ENCODE data around the gene FADS2.

FADS2 gene

DNA sequence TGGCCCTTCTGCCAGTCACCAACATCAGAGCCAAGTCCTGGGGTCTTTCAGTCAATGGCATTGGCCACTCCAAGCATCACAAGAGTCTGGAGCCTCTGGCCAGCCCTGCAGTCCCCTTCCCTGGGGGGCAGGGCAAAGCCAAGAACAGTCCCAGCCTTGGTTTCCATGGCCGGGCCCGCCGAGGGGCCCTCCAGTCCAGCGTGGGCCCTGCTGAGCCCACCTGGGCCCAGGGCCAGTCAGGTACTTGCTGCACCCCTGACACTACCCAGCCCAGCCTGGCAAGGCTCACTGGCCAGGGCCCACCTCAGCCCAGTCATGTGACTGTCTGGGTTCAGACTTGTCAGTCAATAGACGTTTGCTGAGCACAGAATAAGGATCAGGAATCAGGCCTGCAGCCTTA lies 46.5 kb upstream of the FADS2 start:
- TF ChIP-seq, protein P1, sequence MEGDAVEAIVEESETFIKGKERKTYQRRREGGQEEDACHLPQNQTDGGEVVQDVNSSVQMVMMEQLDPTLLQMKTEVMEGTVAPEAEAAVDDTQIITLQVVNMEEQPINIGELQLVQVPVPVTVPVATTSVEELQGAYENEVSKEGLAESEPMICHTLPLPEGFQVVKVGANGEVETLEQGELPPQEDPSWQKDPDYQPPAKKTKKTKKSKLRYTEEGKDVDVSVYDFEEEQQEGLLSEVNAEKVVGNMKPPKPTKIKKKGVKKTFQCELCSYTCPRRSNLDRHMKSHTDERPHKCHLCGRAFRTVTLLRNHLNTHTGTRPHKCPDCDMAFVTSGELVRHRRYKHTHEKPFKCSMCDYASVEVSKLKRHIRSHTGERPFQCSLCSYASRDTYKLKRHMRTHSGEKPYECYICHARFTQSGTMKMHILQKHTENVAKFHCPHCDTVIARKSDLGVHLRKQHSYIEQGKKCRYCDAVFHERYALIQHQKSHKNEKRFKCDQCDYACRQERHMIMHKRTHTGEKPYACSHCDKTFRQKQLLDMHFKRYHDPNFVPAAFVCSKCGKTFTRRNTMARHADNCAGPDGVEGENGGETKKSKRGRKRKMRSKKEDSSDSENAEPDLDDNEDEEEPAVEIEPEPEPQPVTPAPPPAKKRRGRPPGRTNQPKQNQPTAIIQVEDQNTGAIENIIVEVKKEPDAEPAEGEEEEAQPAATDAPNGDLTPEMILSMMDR (IDR thresholded peaks at IDR 0.05; ENCODE audit: low read depth, low read length, missing control alignments) = no peak
- DNase-seq (ENCODE audit: low read depth) = no peak
- in situ Hi-C loops (cut with HindIII; ENCODE audit: low sequenced_read_pairs) = no loop called here
- no peak overlapping the region for H3K4me3 ChIP-seq (ENCODE audit: low read depth, low read length)

DNA sequence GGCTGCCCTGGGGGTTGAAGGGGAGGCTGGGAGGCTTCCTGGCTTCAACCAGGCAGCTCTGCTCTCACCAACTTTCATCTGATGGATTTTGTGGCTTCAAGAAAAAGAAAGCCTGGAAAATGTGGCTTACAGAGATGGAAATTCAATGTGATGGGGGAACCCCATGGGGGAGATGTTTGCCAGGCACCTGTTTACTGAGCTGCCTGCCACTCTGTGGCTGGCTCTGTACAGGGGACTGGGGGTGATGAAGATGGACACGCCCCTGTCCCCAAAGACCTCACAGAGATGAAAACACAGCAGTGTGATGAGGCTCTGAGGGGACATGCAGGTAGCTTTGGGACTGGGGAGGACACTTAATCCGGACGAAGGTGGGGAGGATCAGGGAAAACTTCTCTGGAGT lies 45.8 kb upstream of the FADS2 start:
- H3K4me3 ChIP-seq (ENCODE audit: low read depth, low read length) = no peak overlapping the region
- DNase-seq (ENCODE audit: low read depth) = no peak
- TF ChIP-seq, protein P1 (IDR thresholded peaks at IDR 0.05; ENCODE audit: low read depth, low read length, missing control alignments) = no peak
- in situ Hi-C loops (cut with HindIII; ENCODE audit: low sequenced_read_pairs) = no loop called here

DNA sequence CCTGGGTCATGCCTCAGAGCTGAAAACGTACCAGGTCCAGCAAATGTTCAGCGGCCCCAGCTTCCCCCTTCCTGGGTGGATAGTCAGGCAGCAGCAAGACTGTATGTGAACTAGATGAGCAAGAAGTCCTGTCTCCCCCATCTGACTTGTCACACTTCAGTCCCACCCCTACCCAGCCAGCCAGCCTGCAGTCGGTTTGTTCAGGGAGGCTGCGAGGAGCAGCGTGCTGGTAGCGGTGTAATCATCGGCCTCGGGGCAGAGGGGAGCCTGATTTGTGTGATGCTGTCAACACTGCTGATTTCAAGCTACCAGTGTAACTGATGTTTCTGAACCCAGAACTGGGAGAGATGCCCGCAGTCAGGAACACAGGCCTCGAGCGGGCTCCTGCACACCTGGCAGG lies 45.3 kb upstream of the FADS2 start:
- TF ChIP-seq, protein P1 (IDR thresholded peaks at IDR 0.05; ENCODE audit: low read depth, low read length, missing control alignments) = no peak
- in situ Hi-C loops (cut with HindIII; ENCODE audit: low sequenced_read_pairs) = no loop called here
- DNase-seq (ENCODE audit: low read depth) = no peak
- no peak overlapping the region for H3K4me3 ChIP-seq (ENCODE audit: low read depth, low read length)

DNA sequence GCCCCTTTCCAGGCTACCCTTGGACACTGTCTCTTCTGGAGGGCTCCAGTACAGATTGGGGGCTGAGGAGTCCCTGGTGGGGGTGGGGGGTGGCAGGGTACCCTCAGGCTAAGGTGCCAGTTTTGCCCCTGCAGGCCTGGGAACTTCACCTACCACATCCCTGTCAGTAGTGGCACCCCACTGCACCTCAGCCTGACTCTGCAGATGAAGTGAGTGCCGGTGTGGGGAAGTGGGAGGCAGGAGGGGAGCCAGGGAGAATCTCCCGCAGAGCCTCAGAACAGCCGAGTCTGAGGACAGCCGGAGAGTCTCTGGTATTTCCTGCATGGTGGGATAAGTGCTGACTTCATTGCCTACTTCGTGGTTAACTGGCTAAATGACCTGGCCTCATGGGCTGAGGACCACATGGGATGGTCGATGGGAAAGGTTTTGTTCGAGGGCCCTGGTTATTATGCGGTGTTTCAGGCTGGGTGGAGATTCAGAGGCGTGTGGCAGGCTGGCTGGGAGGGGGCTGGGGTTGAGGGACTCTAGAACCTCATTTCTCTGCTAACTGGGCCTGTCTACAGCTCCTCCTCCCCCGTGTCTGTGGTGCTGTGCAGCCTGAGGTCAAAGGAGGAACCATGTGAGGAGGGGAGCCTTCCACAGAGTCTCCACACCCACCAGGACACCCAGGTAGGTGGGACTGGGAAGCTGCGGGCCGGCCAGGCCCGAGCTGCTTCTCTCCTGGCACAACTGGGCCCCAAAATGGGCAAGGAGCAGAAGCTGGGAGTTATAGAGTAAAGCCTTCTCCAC lies 44.2 kb upstream of the FADS2 start:
- TF ChIP-seq, protein P1 (IDR thresholded peaks at IDR 0.05; ENCODE audit: low read depth, low read length, missing control alignments) = no peak
- in situ Hi-C loops (cut with HindIII; ENCODE audit: low sequenced_read_pairs) = no loop called here
- H3K4me3 ChIP-seq (ENCODE audit: low read depth, low read length) = no peak overlapping the region
- peak; percentile 55 for DNase-seq (ENCODE audit: low read depth)

DNA sequence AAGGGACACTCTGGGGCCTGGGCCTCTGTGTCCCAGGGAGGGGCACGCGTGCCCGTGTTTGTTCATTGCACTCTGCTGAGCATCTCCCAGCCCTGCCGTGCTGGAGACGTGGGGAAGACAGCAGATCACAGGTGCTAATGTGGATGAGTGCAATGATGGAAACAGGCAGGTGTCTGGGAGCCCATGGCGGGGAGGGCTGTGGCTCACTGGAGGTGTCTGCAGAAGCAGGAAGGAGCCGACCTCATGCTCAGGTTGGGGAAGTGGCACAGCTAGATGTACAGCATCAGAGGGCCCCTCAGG lies 43.6 kb upstream of the FADS2 start:
- TF ChIP-seq, protein P1 (IDR thresholded peaks at IDR 0.05; ENCODE audit: low read depth, low read length, missing control alignments) = no peak
- no peak overlapping the region for H3K4me3 ChIP-seq (ENCODE audit: low read depth, low read length)
- in situ Hi-C loops (cut with HindIII; ENCODE audit: low sequenced_read_pairs) = no loop called here
- DNase-seq (ENCODE audit: low read depth) = no peak

DNA sequence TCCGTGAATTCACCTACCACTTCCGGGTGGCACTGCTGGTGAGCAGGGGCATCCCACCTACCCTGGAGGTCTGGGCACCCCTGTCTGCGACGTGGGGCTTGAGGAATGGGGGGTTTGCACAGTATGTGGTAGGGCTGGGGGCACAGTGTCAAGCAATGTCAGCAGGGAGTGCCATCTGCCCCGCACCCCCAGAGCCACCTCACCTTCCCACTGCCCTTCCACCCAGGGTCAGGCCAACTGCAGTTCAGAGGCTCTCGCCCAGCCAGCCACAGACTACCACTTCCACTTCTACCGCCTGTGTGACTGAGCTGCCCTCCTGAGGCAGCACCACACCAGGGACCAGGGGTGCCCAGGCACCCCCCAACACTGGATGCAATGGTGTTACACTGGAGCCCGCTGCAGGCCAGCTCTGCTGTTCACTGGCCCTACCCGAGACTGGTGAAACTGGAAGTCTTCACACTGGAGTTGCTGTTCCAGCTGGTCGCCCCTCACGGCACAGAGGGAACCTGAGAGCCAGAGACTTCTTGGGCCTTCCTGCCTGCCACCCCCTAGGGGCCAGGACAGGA lies 42.2 kb upstream of the FADS2 start:
- DNase-seq (ENCODE audit: low read depth) = no peak
- H3K4me3 ChIP-seq (ENCODE audit: low read depth, low read length) = no peak overlapping the region
- in situ Hi-C loops (cut with HindIII; ENCODE audit: low sequenced_read_pairs) = no loop called here
- TF ChIP-seq, protein P1 (IDR thresholded peaks at IDR 0.05; ENCODE audit: low read depth, low read length, missing control alignments) = no peak
